Panc1 (cell line): ENCODE data around the gene PGF. TPM values are rescaled to one million over a fixed set of nuclear protein-coding genes. Genes with fewer than 3 reads are reported as not detected.

Experiments
- ATAC-seq: fragments of 200-7000 bp; cut with Tn5 transposase; 2 replicates; pipeline ENCODE4 v1.9.1; 2020; ENCODE audit warnings: mild to moderate bottlenecking, moderate library complexity
- BruUV-seq: library from RNA; stranded (reverse); fragments of 400-500 nt; replicated peaks from 2 replicates; lab custom pipeline; 2021; lab: Mats Ljungman, UMichigan
- CTCF ChIA-PET: fragments of 300-600 bp; sonication (Branson Sonifier 250); formaldehyde crosslinking; loops from one replicate; lab custom pipeline; 2022; ENCODE audit warnings: antibody characterized with exemption; lab: Charles Lee
- POLR2A ChIA-PET: fragments of 300-600 bp; sonication (Branson Sonifier 250); formaldehyde crosslinking; loops from one replicate; lab custom pipeline; 2022; ENCODE audit warnings: antibody characterized with exemption; lab: Charles Lee
- DNase-seq: peaks from one replicate; pipeline ENCODE4 v3.0.0-alpha.2; 2010; ENCODE audit warnings: low read depth, low spot score
- H3K27ac ChIP-seq: 2 replicates; pipeline ENCODE4 v1.5.1; 2011; ENCODE audit warnings: mild to moderate bottlenecking, low read length, inconsistent platforms
- H3K27me3 ChIP-seq: fragments of 200-500 bp; sonication (Bioruptor generic); 2 replicates; pipeline ENCODE4 v1.6.0; 2014; ENCODE audit warnings: low read length, inconsistent platforms; ENCODE audit not compliant: control insufficient read depth, insufficient read depth
- H3K36me3 ChIP-seq: fragments of 200-500 bp; sonication (Bioruptor generic); 2 replicates; pipeline ENCODE4 v1.5.1; 2014; ENCODE audit warnings: inconsistent platforms, mild to moderate bottlenecking, low read length, moderate library complexity; ENCODE audit not compliant: control insufficient read depth, insufficient read depth
- H3K4me1 ChIP-seq: 2 replicates; pipeline ENCODE4 v1.5.1; 2011; ENCODE audit warnings: inconsistent platforms, mild to moderate bottlenecking, low read length, moderate library complexity; ENCODE audit not compliant: control insufficient read depth, insufficient read depth
- H3K4me3 ChIP-seq, 2 experiments: 2 replicates each; pipeline ENCODE4 v1.5.1; 2011 to 2012; ENCODE audit warnings: low read depth in 2 of 2, low read length in 2 of 2, mild to moderate bottlenecking in 2 of 2, inconsistent platforms in 1 of 2, moderate library complexity in 1 of 2
- H3K9me3 ChIP-seq: fragments of 200-500 bp; sonication (Bioruptor generic); 2 replicates; pipeline ENCODE4 v1.5.1; 2014; ENCODE audit warnings: low read depth, mild to moderate bottlenecking, inconsistent platforms, low read length, moderate library complexity; ENCODE audit not compliant: control insufficient read depth, insufficient read depth
- CTCF ChIP-seq: fragments of 450-650 bp; IDR thresholded peaks from 2 replicates; pipeline ENCODE4 v1.5.1; 2017; ENCODE audit warnings: mild to moderate bottlenecking
- POLR2AphosphoS5 ChIP-seq: IDR thresholded peaks from 2 replicates; pipeline ENCODE4 v1.6.1; 2012; ENCODE audit warnings: mild to moderate bottlenecking, low read depth, low read length, moderate library complexity
- REST ChIP-seq, 2 experiments: IDR thresholded peaks; 2 replicates each; pipeline ENCODE4 v1.6.1; 2011 to 2012; ENCODE audit warnings: low read depth in 2 of 2, control low read depth in 1 of 2, low read length in 1 of 2, mild to moderate bottlenecking in 1 of 2, moderate library complexity in 1 of 2; ENCODE audit not compliant: insufficient read depth in 1 of 2
- SIN3A ChIP-seq: IDR thresholded peaks from 2 replicates; pipeline ENCODE4 v1.6.1; 2012; ENCODE audit warnings: low read depth, mild to moderate bottlenecking, low read length, moderate library complexity, borderline replicate concordance; ENCODE audit not compliant: insufficient read depth
- TCF7L2 ChIP-seq: IDR thresholded peaks from 2 replicates; pipeline ENCODE4 v1.6.1; 2011; ENCODE audit warnings: mild to moderate bottlenecking, low read depth, low read length, inconsistent platforms
- in situ Hi-C: cut with HindIII; loops from 2 replicates; pipeline ENCODE4 v1.10.0; 2016; ENCODE audit warnings: low sequenced_read_pairs, low pct_unique_long_range_greater_than_20kb
- intact Hi-C: fragments of 100-400 bp; cut with micrococcal nuclease; formaldehyde crosslinking; loops from one replicate; pipeline ENCODE4 v1.10.0; 2022; ENCODE audit not compliant: unreplicated experiment
- total RNA-seq: library from RNA; stranded (reverse); gene quantifications from one replicate; pipeline ENCODE4 v1.2.1, GENCODE V29; 2021; ENCODE audit not compliant: unreplicated experiment

Gene PGF
- total RNA-seq, 1 experiment from 2014 or later = 7.3 TPM

GRCh38 chr14:74942181-74942580 is 13.2 kb downstream of the PGF start:
- Histone ChIP-seq H3K4me1 (no peaks in the 10 kb centered on the region; the same call in 1 of the 2 replicates), H3K27ac (no peak overlapping the region), H3K36me3 (no peaks in the 10 kb centered on the region; the same call in 1 of the 2 replicates), H3K9me3 (no peaks in the 10 kb centered on the region), H3K4me3 (no peak overlapping the region), H3K27me3 (no peaks in the 10 kb centered on the region)
- ChIA-PET POLR2A (no interaction called here), CTCF (no interaction called here)
- no TSS peak for BruUV-seq
- ATAC-seq = no peak
- in situ Hi-C loops (no loop called here), intact Hi-C loops (loop anchor here (10.0 kb wide), 2 partner anchors 63 to 143 kb away; partner anchors contain the start of gene EIF2B2)
- no peak for TF ChIP-seq REST (IDR thresholded peaks at IDR 0.05; ENCODE audit: insufficient read depth in 1 of 2, low read depth in 2 of 2, low read length in 1 of 2)
- TF ChIP-seq POLR2AphosphoS5 = no peak
- no peak for TF ChIP-seq SIN3A
- no peak for TF ChIP-seq CTCF
- TF ChIP-seq TCF7L2 = no peak
- DNase-seq = no peak

- CTCF ChIA-PET = no interaction called here
- no TSS peak for BruUV-seq
- intact Hi-C loops (loop anchor here (10.0 kb wide), 2 partner anchors 63 to 143 kb away; partner anchors contain the start of gene EIF2B2), in situ Hi-C loops (no loop called here)
- ATAC-seq = no peak
- POLR2A ChIA-PET = no interaction called here
- no peaks in the 10 kb centered on the region; the same call in 1 of the 2 replicates for H3K36me3 ChIP-seq
- DNase-seq = no peak
- TF ChIP-seq TCF7L2 (no peak), CTCF (no peak), POLR2AphosphoS5 (no peak), REST (IDR thresholded peaks at IDR 0.05; ENCODE audit: insufficient read depth in 1 of 2, low read depth in 2 of 2, low read length in 1 of 2) (no peak), SIN3A (no peak)
- H3K9me3 ChIP-seq = no peaks in the 10 kb centered on the region
- no peak overlapping the region for H3K4me3 ChIP-seq
- H3K27me3 ChIP-seq = no peaks in the 10 kb centered on the region
- H3K4me1 ChIP-seq = no peaks in the 10 kb centered on the region; the same call in 1 of the 2 replicates
- H3K27ac ChIP-seq = no peak overlapping the region
Observed at GRCh38 chr14:74941676-74942097, 13.7 kb downstream of the PGF start.
